GDM1 (cell line): ENCODE data around the gene NGF.
A peak's percentile ranks its signal among the peaks of the same experiment; 100 is the strongest.

Experiments
- DNase-seq: peaks from one replicate; lab custom pipeline; 2025; lab: John Stamatoyannopoulos, UW

The NGF gene

DNA sequence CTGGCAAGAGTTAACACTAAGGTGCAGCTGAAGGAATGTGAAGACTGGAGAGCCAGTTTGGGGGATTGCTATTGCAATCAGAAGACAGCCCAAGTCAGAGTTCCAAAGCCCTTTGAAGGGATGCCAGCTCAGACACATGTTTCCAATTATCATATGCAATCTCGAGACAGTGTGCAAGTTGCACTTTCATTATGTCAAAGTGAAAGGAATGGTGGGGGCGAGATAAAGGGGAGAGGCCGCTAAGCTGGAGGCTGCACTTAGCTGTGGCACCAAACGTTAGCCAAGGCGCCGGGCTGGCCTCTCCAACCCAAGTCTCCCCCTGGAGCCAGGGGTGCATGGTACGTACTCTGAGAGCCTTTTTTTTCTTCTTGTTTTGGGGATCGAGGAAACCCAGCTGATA lies 58.0 kb downstream of the NGF start:
- no peak for DNase-seq

DNA sequence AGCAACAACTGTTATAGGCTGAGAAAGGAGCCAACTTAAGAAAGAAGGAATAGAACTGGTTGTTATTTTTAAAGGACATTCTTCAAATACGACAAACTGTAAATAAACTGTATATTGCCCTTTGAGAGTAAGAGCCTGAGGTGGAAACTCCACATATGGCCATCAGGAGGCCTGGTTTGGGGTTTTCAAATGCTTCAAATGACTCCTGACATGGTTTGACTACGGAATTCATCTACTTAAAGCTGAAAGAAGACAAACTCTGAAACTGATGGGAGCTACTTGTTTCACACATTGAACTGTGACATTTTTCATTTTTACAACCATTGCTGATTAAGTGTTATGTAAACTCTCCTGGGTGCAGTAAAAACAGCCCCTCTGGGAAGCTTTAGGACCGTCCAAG lies 59.8 kb downstream of the NGF start:
- DNase-seq, result no peak

DNA sequence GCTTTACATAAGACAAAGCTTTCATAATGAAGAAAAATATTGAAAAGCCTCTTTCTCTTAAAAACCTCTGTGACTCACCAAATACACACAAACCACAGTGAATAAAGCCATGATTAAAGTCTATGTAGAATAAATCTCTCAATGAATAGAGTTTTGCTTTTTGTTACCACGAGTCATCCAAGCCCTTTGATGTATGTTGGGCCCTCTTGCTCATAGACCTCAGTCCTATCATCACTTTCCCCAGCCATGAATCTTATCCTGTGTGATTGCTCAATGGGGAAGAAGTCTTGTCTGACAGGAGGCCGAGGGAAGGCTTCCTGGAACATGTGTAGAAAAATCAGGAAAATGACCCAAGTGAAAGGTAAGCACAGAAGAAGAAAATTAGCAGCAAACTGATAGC lies 60.8 kb downstream of the NGF start:
- DNase-seq, result no peak

DNA sequence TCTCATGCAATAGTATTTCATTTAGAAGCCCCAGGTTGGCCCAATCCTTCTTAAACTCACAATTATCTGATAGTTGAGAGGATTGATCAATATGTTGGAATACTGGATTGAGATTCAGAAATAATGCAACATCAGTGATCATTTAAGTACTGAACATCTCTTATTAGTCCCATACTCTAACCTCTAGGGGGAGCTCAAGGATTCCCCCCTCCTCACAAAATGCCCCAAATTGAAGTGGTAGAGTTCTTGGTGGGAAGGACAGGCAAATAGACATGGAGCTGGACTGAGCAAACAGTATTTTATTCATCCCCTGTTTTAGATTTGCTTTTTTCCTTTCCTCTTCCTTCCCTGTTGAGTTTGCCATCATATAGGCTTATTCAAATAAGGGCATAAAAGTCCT lies 62.8 kb downstream of the NGF start:
- DNase-seq, result peak; percentile 37

DNA sequence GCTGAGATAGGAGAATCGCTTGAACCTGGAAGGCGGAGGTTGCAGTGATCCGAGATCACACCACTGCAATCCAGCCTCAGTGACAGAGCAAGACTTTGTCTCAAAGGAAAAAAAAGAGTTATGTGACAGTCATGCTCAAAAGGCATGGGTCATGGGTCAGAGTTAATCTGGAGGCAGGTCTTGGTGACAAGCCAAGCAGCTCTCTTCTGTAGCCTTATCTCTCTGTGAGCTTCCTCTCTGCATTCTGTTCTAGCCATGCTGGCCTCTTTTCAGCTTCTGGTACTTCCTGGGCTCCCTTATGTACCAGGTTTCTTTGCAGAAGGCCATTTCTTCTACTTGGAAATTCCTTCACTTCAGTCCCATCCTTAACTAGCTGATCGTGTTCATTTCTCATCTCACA lies 63.6 kb downstream of the NGF start:
- no peak for DNase-seq

DNA sequence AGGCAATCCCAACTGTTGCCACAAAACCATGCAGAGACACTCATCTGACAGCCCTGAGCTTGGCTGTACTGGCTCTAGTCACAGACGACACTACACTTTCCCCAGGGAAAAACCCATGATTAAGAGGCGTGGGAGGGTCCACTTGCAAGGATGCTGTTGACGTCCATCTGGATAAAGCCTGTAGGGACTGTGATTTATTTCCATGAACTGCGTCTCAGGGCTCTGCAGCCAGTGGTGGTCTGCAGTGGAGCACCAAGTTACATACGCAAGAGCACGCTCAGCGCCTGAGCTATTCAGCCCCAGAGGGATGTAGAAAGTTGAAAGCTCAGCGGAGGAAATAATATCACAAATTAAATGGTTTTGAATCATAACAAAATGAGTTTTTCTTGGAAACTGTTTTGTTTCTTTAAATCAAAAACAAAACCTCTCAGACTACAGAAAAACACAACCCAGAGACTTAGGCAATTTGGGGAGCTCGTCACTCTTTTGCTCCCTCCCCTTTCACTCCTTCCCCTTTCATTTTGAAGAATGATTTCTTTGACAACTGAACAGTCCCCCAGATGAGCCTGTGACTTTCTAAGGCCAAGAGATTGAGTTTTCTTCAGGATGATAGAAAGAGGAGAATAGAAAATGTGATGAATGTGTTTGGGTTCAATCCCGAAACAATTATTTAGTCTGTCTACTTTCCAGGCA lies 71.2 kb downstream of the NGF start:
- no peak for DNase-seq

DNA sequence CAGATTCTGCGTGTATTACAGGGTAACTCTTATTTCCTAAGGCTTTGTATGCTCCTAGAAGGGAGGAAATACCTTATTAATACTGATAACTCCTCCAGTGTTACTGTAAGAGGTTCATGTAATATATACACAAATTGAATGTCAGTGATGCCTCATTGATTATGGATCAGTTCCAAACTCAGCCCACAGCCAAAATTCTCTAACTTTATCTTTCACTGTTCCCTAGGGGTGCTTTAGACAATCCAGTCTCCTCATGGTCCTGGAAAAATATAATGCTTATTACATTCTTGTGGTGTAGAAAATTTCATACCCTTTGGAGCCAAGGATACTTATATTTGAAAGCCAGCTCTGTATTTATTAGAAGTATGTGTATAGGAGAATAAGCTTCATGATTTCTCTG lies 73.0 kb downstream of the NGF start:
- no peak for DNase-seq

DNA sequence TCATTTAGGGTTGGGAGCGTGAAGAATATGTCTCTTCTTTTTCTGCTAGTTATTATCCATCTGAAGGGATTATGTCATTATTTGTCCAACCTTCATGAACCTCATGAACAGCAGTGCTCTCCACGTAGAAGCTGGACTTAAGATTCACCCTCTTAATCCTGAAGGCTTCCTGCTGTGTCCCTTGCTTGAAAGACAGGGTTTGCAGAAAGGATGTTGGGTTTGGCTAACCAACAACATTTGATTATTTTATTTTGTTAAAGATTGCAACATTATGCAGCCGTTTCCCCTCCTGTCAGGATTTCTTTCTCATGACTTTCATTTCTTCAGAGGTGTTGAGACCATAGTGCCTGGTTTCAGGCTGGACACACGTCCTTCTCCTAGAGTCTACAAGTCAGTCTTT lies 75.2 kb downstream of the NGF start:
- DNase-seq, result no peak

DNA sequence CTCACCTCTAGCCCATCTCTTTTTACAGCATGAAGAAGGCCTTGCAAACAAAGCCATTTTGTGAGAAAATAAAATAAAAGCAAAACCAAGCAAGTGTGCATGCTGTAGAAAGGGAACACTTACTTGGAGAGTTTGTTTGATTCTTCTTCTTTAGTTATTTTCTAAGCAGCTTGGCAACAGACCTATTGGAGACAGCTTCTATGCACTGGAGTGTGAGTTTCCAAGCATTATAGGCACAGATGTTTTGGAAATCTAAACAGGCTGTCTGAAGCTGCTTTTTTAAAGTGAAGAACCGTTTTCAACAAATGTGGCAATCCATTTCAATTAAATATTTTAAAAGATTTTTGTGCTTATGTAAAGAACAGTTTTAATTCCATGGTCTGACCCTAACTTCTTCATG lies 76.6 kb downstream of the NGF start:
- DNase-seq, result no peak

DNA sequence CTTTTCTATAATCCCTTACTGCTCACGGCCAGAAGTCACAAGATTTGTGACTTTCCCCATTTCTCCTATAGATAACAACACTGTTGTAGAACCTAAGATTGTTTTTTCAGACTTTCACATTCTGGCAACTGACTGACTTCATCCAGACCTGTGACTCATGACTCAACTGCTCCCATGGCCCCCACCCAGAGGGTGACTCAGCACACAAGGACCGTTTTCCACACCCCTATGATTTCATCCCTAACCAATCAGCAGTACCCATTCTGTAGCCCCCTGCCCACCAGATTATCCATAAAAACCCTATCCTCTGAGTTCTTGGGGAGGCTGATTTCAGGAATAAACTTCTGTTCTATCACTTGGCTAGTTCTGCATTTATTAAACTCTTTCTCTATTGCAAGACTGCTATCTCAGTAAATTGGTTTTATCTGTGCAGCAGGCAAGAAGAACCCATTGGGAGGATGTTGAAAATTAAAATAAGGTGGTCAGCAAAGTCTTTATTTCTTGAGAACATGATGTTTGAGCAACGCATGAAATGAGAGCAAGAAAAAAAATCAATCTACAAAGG lies 79.7 kb downstream of the NGF start:
- DNase-seq, result no peak

DNA sequence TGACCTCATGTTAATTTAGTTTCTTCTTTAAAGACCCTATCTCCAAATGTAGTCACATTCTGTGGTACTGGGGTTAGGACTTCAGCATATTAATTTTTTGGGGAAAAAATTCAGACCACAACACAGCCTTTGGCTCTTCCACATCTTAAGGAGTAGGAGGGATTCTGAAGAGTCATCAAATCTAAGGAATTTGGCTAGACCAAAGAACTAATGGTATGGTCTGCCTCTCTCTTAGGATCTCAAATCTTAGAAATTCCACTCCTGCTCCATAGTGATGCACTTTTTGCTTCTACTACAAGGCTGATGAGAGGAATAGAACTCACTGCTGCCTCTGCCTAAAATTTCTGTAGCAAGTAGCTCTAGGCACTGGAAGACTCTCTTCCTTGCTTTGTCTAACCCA lies 80.5 kb downstream of the NGF start:
- DNase-seq, result no peak

DNA sequence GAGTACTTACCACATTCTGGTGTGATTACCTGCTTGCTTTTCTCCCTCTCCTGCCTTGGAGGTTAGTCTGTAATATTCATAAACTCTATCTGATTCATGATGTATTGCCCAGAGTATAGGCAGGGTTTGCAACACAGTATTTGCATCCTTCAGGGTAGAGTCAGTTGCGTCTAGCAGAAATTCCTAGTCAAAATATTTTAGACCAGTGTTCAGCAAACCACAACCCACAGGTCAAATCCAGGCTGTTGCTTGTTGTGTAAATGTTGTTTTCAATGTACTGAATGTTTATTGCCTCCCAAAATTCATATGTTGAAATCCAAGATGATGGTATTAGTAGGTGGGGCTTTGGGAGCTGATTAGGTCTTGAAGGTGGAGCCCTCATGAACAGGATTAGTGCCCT lies 82.9 kb downstream of the NGF start:
- no peak for DNase-seq

DNA sequence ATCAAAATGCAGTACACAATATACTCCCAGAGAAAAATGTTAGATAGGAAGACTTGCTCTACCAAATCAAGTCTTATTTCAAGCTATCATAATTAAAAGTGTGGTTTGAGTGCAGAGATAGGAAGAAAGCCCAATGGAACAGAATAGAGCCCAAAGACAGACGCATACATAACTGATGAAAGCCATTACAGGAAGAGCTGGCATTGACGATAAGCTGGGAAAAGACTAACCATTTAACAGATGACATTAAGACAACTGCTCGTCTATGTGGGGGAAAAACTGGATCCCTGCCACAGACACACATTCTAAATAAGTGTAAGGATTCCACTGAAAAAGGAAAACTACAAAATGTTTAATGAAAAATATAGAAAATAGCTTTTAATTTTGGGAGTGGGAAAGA lies 85.5 kb downstream of the NGF start:
- DNase-seq, result no peak

DNA sequence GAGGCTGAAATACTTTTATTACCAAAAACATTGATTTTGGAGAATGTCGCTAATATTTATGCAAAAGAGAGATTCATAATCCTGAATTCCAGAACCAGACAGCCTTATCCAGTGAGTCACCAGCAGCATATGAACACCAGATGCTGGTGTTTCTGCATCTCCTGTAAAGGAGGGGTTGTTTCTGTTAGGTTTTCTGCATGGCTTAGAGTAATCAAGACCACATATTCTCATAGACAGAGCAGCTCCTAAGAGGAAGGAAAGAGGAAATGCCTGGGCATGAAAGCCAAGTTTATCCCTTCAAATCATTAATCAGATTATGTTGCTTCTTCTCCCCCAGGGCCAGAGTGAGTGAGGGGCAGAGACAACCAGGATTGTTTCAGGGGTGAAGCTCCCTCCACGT lies 86.2 kb downstream of the NGF start:
- DNase-seq, result peak; percentile 9

DNA sequence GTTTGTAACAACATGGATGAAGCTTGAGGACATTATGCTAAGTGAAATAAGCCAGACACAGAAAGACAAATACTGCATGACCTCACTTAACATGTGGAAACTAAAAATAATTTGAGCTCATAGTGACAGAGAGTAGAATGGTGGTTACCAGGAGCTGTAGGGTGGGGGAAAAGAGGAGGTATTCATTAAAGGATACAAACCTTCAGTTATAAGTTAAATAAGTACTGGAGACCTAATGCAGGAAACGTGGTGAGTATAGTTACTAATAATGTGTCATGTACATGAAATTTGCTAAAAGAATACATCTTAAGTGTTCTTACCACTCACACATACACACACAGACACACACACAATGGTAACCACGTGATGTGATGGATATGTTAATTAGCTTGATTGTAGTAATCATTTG lies 86.7 kb downstream of the NGF start:
- DNase-seq, result no peak

DNA sequence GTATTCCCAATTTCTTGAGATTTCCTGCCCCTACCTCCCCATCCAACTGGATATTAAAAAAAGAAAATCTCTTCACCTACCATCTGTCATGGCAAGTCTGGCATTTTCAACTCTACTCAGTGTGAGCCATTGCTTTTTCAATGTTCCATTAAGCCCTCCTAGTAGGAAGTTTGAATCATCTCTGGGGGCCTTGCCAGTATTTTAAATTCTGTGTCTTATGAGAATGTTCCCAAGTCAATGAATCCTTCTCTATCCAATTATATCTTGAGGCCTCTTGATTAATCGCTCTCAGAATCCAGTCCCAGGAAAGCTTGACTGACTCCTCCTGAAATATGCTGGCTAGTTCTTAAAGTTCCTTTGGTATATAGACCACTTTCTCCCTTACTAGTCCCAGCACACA lies 91.5 kb downstream of the NGF start:
- DNase-seq, result no peak

DNA sequence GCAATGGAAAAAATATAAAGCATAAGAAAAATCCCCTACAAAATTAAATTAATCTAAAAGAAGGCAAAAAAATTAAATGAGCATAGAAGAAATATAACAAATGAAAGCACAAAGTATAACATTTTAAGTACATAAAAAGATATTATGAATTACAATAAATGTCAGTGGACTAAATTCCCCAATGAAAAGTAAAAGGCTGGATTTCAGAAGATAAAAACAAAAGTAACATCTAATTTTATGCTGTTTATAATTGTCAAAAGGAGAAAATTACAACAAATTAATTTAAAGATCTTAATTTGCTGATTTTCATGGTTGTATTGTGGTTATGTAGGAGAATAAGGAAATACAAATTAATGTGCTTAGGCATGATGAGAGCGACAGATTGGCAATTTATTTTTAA lies 92.8 kb downstream of the NGF start:
- DNase-seq, result no peak

DNA sequence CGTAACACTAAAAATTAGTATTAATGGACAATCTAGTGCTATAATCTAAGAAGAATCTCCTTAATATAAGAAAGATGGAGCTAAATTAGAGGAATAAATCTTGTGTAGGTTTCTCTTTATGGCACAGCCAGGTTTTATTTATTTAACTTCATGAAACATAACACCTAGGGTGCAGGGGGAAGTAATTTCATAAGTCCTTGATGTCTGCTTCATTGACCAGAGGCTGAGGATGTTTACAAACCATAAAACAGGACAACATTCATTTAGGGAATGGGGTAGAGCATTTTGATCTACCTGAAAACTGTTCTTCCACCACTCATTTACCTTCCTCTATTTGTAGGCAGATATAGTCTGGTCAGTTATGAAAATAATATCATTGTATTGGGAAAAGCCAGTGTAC lies 95.5 kb downstream of the NGF start:
- no peak for DNase-seq

DNA sequence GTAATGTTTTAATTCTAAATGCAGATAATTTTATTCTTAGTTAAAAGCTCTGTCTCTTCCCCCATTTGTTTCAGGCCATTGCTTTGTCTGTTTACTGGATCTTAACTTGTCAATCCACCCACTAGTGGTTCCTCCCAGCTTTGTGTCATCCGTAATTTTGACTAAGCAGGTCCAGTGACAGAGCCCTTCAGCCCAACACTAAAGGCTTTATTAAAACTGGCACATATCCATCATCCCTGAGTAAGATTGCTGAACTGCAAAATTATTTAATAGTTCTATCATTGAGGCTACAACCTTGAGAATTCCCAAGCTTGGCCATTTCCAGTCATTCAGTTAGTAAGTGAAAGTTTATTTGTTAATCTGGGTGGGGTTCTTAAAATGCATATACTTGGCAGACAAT lies 96.7 kb downstream of the NGF start:
- DNase-seq, result no peak

DNA sequence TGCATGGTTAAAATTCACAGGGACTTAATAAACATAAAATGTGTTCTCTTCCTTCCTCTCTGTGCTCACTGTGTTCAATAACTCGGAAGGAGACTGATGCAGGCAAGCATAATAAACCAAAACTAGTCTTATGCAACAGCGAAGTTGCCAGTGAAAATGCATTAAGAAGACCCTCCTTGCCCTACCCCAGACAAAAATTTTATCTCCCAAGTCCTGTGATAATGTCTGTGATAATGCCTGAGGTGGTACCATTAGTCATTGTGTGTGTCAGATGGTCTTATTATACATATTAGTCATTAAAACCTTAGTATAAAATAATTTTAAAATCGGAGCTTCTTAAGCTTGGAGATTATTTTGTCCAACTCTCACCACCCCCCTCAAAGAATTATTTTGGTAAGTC lies 97.8 kb downstream of the NGF start:
- DNase-seq, result no peak

DNA sequence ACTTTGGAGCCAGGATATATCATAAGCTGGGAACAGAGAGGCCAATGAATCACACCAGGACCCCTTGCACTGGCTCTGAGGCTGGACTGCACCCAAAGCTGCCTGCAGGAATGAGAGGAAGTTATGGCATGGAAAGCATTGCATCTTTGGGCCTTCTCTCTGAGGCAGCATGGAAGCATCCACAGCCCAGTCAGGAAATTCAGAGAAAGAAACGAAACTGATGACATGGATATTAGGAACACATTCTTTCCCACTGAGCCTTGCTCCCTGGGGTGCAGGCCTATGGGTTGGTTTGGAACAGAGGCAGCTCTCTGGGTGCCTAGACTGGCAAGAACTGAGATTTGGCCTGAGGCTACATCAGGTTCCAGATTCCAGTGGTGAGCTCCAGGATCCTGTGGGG lies 98.6 kb downstream of the NGF start:
- no peak for DNase-seq

DNA sequence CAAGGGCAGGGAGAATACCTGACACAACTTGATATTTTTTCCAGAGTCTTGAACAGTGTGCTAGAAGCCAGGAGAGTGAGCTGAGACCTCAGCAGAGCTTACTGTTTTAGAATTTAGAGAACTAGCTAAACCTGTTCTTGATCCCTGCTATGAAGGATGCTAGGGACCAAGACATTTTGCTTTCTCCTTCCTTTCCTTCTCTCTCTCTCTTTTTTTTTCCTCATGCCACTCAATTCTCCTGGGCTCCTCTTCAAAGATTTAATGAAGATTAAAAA lies 99.0 kb downstream of the NGF start:
- DNase-seq, result no peak

DNA sequence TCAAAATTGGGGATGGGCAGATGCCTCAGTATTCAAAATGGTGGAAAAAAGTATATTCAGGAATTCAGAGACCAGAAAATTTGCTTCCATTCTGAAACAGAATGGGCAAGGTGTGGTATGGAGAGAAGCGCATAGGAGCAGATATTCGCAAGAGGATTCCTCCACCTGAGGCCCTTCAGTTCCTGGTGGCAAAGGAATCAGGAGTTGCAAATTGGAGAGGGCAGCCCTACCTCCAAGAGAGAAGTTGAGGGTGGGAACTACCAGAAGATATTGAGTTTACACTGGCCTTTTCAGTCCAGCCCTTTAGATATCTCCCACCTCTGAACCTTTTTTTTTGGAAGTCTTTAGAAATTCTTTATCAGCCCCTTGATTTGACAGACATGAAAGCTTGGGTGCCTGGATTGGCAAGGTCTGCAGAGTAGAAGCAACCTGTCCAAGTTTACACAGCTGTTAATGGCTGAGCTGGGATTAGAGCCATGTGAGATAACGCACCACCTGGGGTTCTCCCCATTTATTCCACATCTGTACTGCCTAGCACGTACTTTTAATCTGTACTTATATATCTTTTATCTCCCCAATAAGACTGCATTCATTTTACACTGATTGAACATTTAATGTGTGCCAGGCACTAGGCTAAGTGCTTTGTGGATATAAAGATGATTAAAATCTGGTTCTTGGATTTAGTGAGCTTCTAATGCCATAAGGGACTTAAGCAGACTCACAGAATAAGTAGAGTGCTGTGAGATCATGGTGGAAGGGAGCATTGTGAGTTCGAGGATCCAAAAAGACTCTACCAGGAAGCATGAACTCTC lies 99.5 kb downstream of the NGF start:
- DNase-seq, result no peak

DNA sequence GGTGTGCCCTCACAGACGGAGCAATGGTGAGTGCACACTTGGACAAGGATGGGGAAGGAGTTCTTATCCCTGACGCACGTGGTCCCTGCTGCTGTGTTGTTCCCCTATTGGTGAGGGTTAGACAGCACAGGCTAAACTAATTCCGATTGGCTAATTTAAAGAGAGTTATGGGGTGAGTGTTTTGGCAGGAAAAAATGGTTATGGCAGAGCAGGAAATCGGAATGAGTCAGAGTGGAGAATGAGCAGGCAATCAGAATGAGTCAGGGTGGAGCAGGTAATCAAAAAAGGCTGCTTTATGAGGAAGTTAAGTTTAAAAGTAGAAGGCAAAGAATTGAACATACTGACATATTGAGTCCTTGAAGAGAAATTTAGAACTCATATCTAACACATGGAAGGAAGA lies 100.5 kb downstream of the NGF start:
- DNase-seq, result no peak
